ENCODE measurements around the gene TSFM.

TSFM gene

GRCh38 chr12:57834086-57834876 is 51.7 kb downstream of the TSFM start:
- DNase-seq (ENCODE audit: low read depth, low spot score): no peak

GRCh38 chr12:57835366-57836288 is 53.0 kb downstream of the TSFM start:
- no peak for DNase-seq (ENCODE audit: low read depth, low spot score)

GRCh38 chr12:57836442-57837375 is 54.1 kb downstream of the TSFM start:
- no peak for DNase-seq (ENCODE audit: low read depth, low spot score)

- no peak for DNase-seq (ENCODE audit: low read depth, low spot score)
Measured at GRCh38 chr12:57837864-57838562, 55.4 kb downstream of the TSFM start.

- no peak for DNase-seq (ENCODE audit: low read depth, low spot score)
Measured at GRCh38 chr12:57838594-57839302, 56.2 kb downstream of the TSFM start.

GRCh38 chr12:57839996-57840395 is 57.4 kb downstream of the TSFM start:
- DNase-seq (ENCODE audit: low read depth, low spot score): no peak

GRCh38 chr12:57840726-57841125 is 58.1 kb downstream of the TSFM start:
- DNase-seq (ENCODE audit: low read depth, low spot score): no peak

- DNase-seq (ENCODE audit: low read depth, low spot score): no peak
Measured at GRCh38 chr12:57841445-57841844, 58.9 kb downstream of the TSFM start.

GRCh38 chr12:57842342-57843294 is 60.0 kb downstream of the TSFM start:
- no peak for DNase-seq (ENCODE audit: low read depth, low spot score)

- no peak for DNase-seq (ENCODE audit: low read depth, low spot score)
Measured at GRCh38 chr12:57844709-57845477, 62.3 kb downstream of the TSFM start.

- peak; percentile 35 for DNase-seq (ENCODE audit: low read depth, low spot score)
Measured at GRCh38 chr12:57845478-57846284, 63.1 kb downstream of the TSFM start.

GRCh38 chr12:57846285-57846576 is 63.6 kb downstream of the TSFM start:
- DNase-seq (ENCODE audit: low read depth, low spot score): no peak

GRCh38 chr12:57846577-57847319 is 64.2 kb downstream of the TSFM start, which contains the start of gene CTDSP2:
Gene CTDSP2, minus strand, starts transcription at chr12:57846729. Its CDS starts 294 bp downstream, at chr12:57846435.
- peak; percentile 62 for DNase-seq (ENCODE audit: low read depth, low spot score)

Data from activated naive CD8-positive, alpha-beta T cell treated with anti-CD3 and anti-CD28 coated beads, Interleukin-2, amount 50 U/mL, for 16 hours (primary cell).